Stimulated activated CD8-positive, alpha-beta memory T cell treated with anti-CD3 and anti-CD28 coated beads, Interleukin-4, amount 100 ng/mL, for 1 hour (primary cell): Measurements from ENCODE around the gene DPP10.
"Not testable (repeated sequence)": the region's sequence is repeated elsewhere in the genome, so short reads cannot be mapped to it uniquely, and the experiment has no call there.

Experiments
- DNase-seq, 2 donors: peaks; one replicate each; pipeline ENCODE4 v3.0.0-alpha.2; 2020; ENCODE audit warnings: low read depth in 2 of 2, low spot score in 1 of 2

DPP10 gene

GRCh38 chr2:114507744-114508143 is 65.3 kb downstream of the DPP10 start:
- DNase-seq = no peak

GRCh38 chr2:114515882-114516281 is 73.4 kb downstream of the DPP10 start:
- no peak for DNase-seq

- DNase-seq = no peak
Observed at GRCh38 chr2:114517580-114517979, 75.1 kb downstream of the DPP10 start.

DNA sequence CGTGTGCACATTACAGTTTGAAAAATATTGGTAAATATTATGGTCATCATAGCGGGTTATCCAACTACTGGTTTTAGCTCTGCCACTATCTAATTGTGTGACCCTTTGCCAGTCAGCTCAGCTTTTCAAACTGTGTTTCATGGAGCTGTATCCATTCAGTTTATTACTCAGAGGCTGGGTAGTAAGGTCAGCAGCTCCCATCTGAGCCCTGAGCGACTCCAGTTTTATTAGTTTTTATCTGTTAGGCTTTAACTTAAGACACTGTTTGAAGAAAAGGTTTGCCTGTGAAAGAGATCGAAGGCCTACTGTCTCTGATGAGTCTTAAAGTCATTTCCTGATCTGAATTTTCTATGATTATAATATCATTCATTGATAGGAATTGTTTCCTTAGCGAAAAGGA is 76.3 kb downstream of the DPP10 start:
- DNase-seq = no peak

- DNase-seq = not testable (repeated sequence)
Observed at GRCh38 chr2:114522612-114523011, 80.2 kb downstream of the DPP10 start.

DNA sequence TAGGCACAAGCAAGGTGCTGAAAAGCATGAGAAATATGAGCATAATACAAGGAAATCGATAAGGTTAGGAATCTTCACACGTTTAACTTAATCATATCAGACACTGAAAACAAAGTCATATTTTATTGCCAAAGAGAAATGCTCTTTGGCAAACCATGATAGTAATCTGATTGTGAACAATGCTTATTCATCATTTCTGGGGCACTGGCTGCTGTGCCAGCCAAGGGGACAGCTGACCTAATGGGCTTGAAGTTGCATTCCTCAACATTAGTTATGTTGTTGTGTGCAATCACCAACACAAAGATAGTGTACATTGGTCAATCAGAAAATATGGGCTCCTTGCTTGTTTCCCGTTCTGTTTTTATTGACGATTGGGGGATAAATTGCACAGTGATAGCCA is 83.5 kb downstream of the DPP10 start:
- no peak for DNase-seq

- no peak for DNase-seq
Observed at GRCh38 chr2:114526841-114527240, 84.4 kb downstream of the DPP10 start.

DNA sequence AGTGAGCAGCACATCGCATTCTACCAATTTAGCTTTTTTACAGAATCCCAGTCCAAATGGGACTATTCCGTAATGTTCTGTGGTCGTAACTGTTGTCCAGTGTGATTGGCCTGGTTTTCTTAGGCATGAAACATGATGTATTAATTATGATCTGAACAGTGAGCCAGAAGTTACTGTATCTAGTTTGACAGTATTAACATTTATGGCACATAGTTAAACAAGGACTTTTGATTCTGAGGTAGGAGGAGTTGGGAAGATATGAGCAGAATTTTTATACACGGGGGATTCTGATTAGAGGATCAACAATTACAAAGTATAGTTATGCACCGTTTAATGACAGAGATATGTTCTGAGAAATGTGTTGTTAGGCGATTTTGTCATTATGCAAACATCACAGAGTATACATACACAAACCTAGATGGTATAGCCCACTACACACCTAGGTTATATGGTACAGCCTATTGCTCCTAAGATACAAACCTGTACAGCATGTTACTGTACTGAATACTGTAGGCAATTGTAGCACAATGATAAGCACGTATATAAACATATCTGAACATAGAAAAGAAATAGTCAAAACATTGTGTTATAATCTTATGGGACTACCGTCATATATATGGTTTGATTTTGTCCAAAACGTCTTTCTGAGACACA is 85.0 kb downstream of the DPP10 start:
- DNase-seq = no peak

DNA sequence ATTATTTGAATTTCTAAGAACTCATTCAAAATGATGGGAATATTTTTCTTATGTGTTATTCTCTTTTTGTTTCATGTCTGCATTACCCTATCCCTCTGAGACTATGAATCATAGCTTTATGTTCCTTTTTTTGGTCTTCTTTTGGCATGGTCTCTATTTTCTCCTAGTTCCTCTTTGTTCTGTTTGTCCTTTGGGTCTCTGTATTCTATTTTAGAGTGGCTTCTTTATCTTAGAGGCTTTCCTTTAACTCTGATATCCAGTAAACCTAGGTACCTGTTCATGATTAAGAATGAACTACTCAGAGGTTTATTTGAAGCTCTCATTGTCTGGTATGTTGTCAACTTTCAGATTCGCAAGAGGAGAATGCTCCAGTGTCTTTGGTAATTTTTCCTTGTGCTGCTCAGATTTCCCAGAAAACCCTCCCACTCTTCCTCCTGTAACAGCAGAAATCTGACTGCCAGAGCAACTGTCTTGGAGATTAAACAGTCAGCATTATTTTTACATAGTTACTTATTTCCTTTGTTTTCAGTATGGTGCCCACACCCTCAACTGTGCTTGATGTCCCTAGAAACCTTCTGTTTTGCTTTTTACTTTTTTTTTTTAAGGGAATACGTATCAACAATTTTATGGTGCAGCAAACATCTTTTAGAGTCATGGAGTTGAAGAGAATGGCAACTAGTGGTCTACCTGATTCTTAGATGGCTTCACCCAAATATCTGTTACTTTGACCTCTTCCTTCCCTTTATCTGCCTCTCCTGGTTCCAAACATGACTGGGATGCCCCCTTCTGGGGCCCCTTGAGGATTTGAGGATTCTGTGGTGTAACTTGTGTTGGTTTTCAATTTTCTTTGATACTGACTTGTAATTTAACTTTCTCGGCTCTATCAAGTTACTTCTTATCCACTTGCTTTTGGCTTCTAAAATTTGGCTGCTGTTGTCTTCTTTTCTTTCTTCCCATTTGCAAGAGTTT is 92.0 kb downstream of the DPP10 start:
- no peak for DNase-seq

DNA sequence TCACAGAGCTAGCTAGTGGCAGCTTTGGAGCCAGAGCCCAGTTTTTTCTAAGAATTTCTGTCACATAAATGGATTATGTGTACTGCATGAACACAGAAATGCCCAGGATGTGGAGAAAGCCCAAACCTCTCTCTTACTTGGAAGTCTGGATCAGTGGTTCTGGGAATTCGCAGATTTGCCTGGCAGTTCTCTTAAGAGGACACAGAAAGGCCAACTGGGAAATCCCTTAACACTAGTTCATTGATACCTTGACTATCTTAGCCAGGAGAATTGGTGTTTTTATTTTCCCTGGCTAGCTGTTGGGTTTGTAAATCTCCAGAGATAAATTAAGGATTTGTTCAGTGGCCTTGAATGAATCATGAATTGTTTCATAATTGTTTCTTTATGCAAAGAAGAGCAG is 95.3 kb downstream of the DPP10 start:
- no peak for DNase-seq

- no peak for DNase-seq
Observed at GRCh38 chr2:114542695-114543094, 100.3 kb downstream of the DPP10 start.

DNA sequence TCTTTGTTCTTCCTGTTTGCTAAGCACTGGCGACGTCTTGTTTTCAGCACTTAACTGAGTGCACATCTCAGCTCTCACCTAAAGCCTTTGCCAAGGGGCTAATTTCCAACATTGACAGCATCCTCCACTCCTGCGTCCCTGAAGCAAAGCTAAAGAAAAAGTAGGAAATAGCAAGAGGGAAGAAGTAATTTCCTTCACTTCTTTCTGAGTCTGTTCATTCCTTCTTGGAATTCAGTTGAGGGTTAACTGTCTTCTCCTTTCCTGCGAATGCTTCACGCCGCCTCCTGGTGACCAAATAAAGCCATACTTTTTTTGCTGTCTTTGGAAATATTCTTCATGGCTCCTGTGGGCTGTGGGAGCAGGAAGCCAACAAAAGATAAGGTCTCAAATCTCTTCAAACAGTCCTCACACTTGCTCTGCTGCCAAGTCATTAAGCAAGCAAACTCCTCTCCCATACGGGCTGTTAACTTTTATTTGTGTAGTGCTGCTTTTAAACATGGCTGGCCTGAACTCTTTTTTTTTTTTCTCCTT is 100.9 kb downstream of the DPP10 start:
- DNase-seq = no peak

GRCh38 chr2:114545052-114545451 is 102.6 kb downstream of the DPP10 start:
- no peak for DNase-seq

- DNase-seq = no peak
Observed at GRCh38 chr2:114546531-114546930, 104.1 kb downstream of the DPP10 start.

- DNase-seq = no peak
Observed at GRCh38 chr2:114548151-114548550, 105.7 kb downstream of the DPP10 start.

- no peak for DNase-seq
Observed at GRCh38 chr2:114550364-114550763, 107.9 kb downstream of the DPP10 start.

- no peak for DNase-seq
Observed at GRCh38 chr2:114550895-114551793, 108.7 kb downstream of the DPP10 start.

- DNase-seq = no peak
Observed at GRCh38 chr2:114553027-114553426, 110.6 kb downstream of the DPP10 start.

DNA sequence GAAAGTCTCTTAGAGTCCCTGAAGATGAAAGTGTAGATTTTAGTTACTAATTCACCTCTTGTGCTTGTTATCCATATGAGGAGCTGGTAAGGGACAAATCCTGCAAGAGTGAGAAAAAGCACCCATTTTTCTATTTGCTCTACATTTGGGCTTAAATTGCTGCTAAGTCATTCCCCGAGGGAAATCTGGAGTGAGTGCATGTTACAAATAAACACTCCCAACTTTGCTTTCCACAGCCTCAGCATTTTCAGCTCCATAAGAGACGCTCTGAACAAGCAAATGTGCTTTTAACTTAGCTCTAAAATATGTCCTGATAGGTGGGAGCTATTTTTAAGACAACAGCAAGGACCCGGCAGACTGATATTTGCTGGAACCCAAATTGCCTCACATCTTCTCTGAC is 126.7 kb downstream of the DPP10 start:
- DNase-seq = no peak

DNA sequence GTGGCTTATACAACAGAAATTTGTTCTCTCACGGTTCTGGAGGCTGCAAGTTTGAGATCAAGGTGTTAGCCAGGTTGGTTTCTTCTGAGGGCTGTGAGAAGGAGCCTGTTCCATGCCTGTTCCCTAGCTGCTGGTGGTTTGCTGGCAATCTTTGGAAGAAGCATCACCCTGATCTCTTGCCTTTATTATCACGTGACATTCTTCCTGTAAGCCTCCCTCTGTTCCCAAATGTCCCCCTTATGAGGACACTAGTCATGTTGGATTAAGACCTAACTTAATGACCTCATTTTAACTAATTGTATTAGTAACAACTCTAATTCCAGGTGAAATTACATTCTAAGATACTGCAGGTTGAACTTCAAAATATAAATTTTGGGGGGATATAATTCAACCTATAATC is 135.2 kb downstream of the DPP10 start:
- no peak for DNase-seq

DNA sequence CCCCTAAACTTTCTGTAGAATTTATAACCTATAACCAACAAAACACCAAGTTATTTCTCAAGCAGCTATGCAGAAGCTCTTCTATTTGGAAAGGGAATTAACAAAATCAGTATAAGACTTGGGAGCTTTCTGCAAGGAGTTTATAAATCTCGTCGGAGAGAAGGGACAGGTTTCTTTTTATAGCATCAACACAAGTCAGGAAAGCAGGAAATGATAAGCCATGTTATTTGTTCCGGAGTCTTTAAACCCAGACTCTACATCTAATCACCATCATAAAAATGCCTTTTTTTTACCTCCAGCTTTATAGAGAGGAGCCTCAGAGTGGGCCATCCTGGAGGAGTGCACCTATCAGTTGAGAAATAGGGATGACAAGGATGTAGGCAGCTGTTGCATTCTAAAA is 137.1 kb downstream of the DPP10 start:
- DNase-seq = no peak
